HG03025 (cell line): ENCODE data around the gene TNIP3.
"Not testable (repeated sequence)": the region's sequence is repeated elsewhere in the genome, so short reads cannot be mapped to it uniquely, and the experiment has no call there.

ENCODE experiments used
- ATAC-seq: cut with Tn5 transposase; IDR thresholded peaks from one replicate; pipeline ENCODE4 v1.9.1; 2021; ENCODE audit warnings: mild to moderate bottlenecking, moderate library complexity; ENCODE audit not compliant: unreplicated experiment, low FRiP score

TNIP3 gene

GRCh38 chr4:121164291-121164690, at the start of gene TNIP3:
TSS of gene TNIP3 (minus strand) at chr4:121164321. CDS start at chr4:121164125, 196 bp downstream.
- no peak for ATAC-seq

GRCh38 chr4:121212806-121213205, 48.7 kb upstream of the TNIP3 start:
- ATAC-seq = no peak

GRCh38 chr4:121209171-121209570, 45.0 kb upstream of the TNIP3 start:
- no peak for ATAC-seq

- ATAC-seq = no peak
These were observed 44.3 kb upstream of the TNIP3 start for GRCh38 chr4:121208244-121209007.

GRCh38 chr4:121205777-121206176, 41.7 kb upstream of the TNIP3 start:
- ATAC-seq = not testable (repeated sequence)

- peak; percentile 72 for ATAC-seq
These were observed 36.8 kb upstream of the TNIP3 start for GRCh38 chr4:121200795-121201472.

- ATAC-seq = peak; percentile 77
These were observed 35.8 kb upstream of the TNIP3 start for GRCh38 chr4:121199742-121200561.

- ATAC-seq = no peak
These were observed 34.1 kb upstream of the TNIP3 start for GRCh38 chr4:121198251-121198650.

- no peak for ATAC-seq
These were observed 31.5 kb upstream of the TNIP3 start for GRCh38 chr4:121195649-121196048.

GRCh38 chr4:121192480-121192879, 28.4 kb upstream of the TNIP3 start:
- no peak for ATAC-seq

GRCh38 chr4:121192013-121192412, 27.9 kb upstream of the TNIP3 start:
- no peak for ATAC-seq

- no peak for ATAC-seq
These were observed 27.2 kb upstream of the TNIP3 start for GRCh38 chr4:121191361-121191760.

- ATAC-seq = no peak
These were observed 26.3 kb upstream of the TNIP3 start for GRCh38 chr4:121190389-121190788.

- peak; percentile 97 for ATAC-seq
These were observed 25.4 kb upstream of the TNIP3 start for GRCh38 chr4:121189326-121190215.

- ATAC-seq = no peak
These were observed 23.1 kb upstream of the TNIP3 start for GRCh38 chr4:121187206-121187605.

GRCh38 chr4:121185960-121186359, 21.8 kb upstream of the TNIP3 start:
- no peak for ATAC-seq

GRCh38 chr4:121183989-121184388, 19.9 kb upstream of the TNIP3 start:
- ATAC-seq = no peak

- no peak for ATAC-seq
These were observed 19.2 kb upstream of the TNIP3 start for GRCh38 chr4:121183361-121183760.

- ATAC-seq = no peak
These were observed 18.2 kb upstream of the TNIP3 start for GRCh38 chr4:121182296-121182695.

GRCh38 chr4:121181493-121181892, 17.4 kb upstream of the TNIP3 start:
- ATAC-seq = no peak
